Activated CD4-positive, alpha-beta memory T cell treated with anti-CD3 and anti-CD28 coated beads for 36 hours (primary cell): ENCODE results near the gene TFIP11. TPM values are rescaled to one million over a fixed set of nuclear protein-coding genes. Genes with fewer than 3 reads are reported as not detected.

Experiments
- CTCF ChIA-PET: fragments of 350-600 bp; sonication (Branson Sonifier 250); formaldehyde crosslinking; loops from one replicate; lab custom pipeline; 2021; ENCODE audit warnings: antibody characterized with exemption, inconsistent platforms; lab: Charles Lee
- POLR2A ChIA-PET: fragments of 350-600 bp; sonication (Branson Sonifier 250); formaldehyde crosslinking; loops from one replicate; lab custom pipeline; 2021; ENCODE audit warnings: antibody characterized with exemption; lab: Charles Lee
- DNase-seq: peaks from one replicate; pipeline ENCODE4 v3.0.0-alpha.2; 2020
- H3K27ac Mint-ChIP-seq: one replicate; pipeline ENCODE4 v1.8.0; 2021; ENCODE audit warnings: mixed read lengths
- H3K27me3 Mint-ChIP-seq: one replicate; pipeline ENCODE4 v1.8.0; 2021; ENCODE audit warnings: mixed read lengths
- H3K36me3 Mint-ChIP-seq: one replicate; pipeline ENCODE4 v1.8.0; 2021; ENCODE audit warnings: mixed read lengths
- H3K4me1 Mint-ChIP-seq: one replicate; pipeline ENCODE4 v1.8.0; 2021; ENCODE audit warnings: low read depth, mixed read lengths
- H3K4me3 Mint-ChIP-seq: one replicate; pipeline ENCODE4 v1.8.0; 2021; ENCODE audit warnings: mild to moderate bottlenecking, mixed read lengths
- H3K9me3 Mint-ChIP-seq: one replicate; pipeline ENCODE4 v1.8.0; 2021; ENCODE audit warnings: mixed read lengths
- intact Hi-C: fragments of 100-400 bp; cut with micrococcal nuclease; formaldehyde crosslinking; loops from one replicate; pipeline ENCODE4 v1.15.1; 2023
- total RNA-seq, 2 experiments: library from RNA; stranded (reverse); gene quantifications; one replicate each; pipeline ENCODE4 v1.2.3, GENCODE V29; 2021

TFIP11 gene
- total RNA-seq, 2 experiments from 2014 or later, result 41.1 to 43.0 TPM

DNA sequence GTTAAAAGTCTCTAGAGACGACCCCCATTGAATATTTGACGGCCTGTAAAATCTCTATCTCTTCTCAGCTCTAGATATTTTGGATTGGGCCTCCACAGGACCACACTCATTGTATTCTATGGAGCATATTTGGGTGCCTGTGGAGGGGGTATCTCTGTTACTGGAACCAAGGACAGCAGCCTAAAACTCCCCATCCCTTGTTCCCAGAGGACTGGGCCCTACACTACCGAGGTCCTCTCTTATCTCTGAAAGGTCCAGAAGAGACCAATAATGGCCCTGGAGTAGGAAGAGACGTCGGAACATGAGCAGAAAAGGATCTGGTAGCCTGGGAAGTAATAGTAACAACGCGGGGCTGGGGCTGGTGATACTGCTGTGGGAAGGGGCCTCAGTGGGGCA is 29.2 kb downstream of the TFIP11 start:
- Mint-ChIP-seq H3K4me3 (peak overlapping the region; percentile 96), H3K36me3 (peaks cover 20% of the 10 kb centered on the region)
- POLR2A ChIA-PET, result interaction anchor here (0.8 to 3.9 kb wide), 18 partner anchors 11 to 199 kb away, joined by 3 to 41 read pairs (median 4); partner anchors contain the start of genes ASPHD2, TFIP11 and TPST2

DNA sequence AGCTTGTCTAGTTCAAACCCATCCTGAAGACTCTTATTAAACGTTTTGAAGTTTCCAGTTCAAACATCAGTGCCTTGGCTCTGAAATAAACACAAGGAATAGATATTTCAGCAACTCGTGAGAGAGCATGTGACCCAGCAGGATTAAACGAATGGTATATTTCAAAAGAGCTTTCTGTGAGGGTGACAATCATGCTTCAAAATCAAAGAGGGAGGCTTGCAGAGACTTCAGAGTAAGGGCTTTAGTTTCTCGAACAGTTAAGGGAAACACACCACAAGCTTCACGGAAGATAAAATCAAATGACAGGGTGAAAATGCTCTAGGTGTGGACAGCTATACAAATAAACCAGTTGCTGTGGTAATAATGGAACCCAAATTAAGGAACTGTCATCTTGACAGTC is 30.1 kb downstream of the TFIP11 start:
- intact Hi-C loops, result loop anchor here (2.0 kb wide), 1 partner anchor 177 kb away; no protein-coding TSS in a partner anchor
- POLR2A ChIA-PET, result interaction anchor here (0.6 to 3.9 kb wide), 6 partner anchors 47 to 190 kb away, joined by 3 to 41 read pairs (median 4); partner anchors contain the start of gene ASPHD2

More for the DNA sequence above, 29.2 kb downstream of the TFIP11 start:
- Mint-ChIP-seq H3K4me1 (peaks cover 64% of the 10 kb centered on the region), H3K27ac (peak overlapping the region; percentile 92), H3K27me3 (no peaks in the 10 kb centered on the region), H3K9me3 (no peaks in the 10 kb centered on the region)
- no peak for DNase-seq
- CTCF ChIA-PET, result interaction anchor here (0.7 to 4.3 kb wide), 11 partner anchors 20 to 196 kb away, joined by 3 to 18 read pairs (median 5); no protein-coding TSS in a partner anchor
- intact Hi-C loops, result loop anchor here (1.0 to 2.0 kb wide), 4 partner anchors 29 to 189 kb away; partner anchors contain the start of genes TFIP11 and TPST2

DNA sequence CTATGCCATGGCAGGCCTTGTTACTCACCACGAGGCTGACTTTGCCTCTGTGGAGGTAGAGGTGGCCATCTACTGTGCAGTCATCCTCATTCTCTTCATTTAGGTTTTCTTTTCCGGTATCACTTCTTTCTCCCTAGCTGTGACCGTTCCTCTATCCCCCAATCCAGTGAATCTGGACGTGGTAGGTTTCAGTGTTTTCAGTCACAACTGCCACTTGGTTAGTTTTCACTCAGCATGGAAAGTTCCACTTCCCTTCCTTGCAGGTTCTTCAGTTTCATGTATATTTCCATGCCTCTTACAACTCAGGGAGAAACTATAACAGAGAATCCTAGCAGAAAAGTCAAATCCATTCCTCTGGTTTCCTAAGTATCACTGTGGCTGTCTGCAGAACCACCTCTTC is 30.6 kb downstream of the TFIP11 start:
- H3K36me3 Mint-ChIP-seq, result peaks cover 27% of the 10 kb centered on the region
- no peaks in the 10 kb centered on the region for H3K9me3 Mint-ChIP-seq
- peak; percentile 35 for DNase-seq
- H3K27ac Mint-ChIP-seq, result peak overlapping the region; percentile 92
- intact Hi-C loops, result loop anchor here (1.0 to 2.0 kb wide), 2 partner anchors 83 to 177 kb away; no protein-coding TSS in a partner anchor
- peak overlapping the region; percentile 42 for H3K4me3 Mint-ChIP-seq
- ChIA-PET POLR2A (interaction anchor here (0.6 to 3.9 kb wide), 5 partner anchors 51 to 183 kb away, joined by 3 to 41 read pairs (median 5); partner anchors contain the start of genes ASPHD2 and TPST2), CTCF (interaction anchor here (0.7 to 4.3 kb wide), 11 partner anchors 20 to 197 kb away, joined by 3 to 18 read pairs (median 5); partner anchors contain the start of gene TFIP11)
- H3K4me1 Mint-ChIP-seq, result peaks cover 76% of the 10 kb centered on the region
- no peaks in the 10 kb centered on the region for H3K27me3 Mint-ChIP-seq

More for the DNA sequence above, 30.1 kb downstream of the TFIP11 start:
- Mint-ChIP-seq H3K9me3 (no peaks in the 10 kb centered on the region), H3K27me3 (no peaks in the 10 kb centered on the region), H3K4me3 (peak overlapping the region; percentile 96), H3K4me1 (peaks cover 73% of the 10 kb centered on the region), H3K27ac (peak overlapping the region; percentile 92), H3K36me3 (peaks cover 24% of the 10 kb centered on the region)
- DNase-seq, result no peak
- CTCF ChIA-PET, result interaction anchor here (0.8 to 4.3 kb wide), 10 partner anchors 21 to 196 kb away, joined by 3 to 18 read pairs (median 5); no protein-coding TSS in a partner anchor

DNA sequence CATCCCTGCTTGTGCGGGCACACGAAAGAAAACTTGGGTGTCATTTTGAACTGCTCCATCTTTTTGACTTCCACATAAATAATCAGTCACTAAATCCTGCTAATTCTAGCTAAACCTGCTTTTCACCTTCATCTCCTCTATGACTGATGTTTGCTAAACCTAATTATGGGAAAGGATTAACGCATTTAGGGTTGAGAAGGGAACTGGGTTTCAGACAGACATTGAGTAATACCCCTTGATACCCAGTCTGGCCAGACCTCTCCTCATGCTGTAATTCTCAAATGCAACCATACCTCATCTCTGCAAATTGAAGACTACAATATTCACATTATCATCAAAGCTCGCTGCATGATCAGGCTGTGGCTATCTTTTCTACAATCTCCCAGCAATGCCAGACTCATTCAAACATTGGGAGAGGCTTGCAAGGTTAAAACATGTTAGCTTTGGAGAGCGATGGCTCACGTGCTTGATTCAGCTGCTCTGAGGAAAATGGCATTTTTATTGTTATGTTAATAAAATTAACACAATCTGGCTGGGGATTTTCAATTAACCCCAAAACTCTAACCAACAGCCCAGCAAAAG is 31.1 kb downstream of the TFIP11 start:
- ChIA-PET CTCF (interaction anchor here (0.7 to 4.3 kb wide), 9 partner anchors 20 to 192 kb away, joined by 3 to 15 read pairs (median 5); partner anchors contain the start of gene TFIP11), POLR2A (interaction anchor here (0.6 to 3.9 kb wide), 3 partner anchors 51 to 109 kb away, joined by 3 to 41 read pairs (median 3); partner anchors contain the start of genes ASPHD2 and TPST2)
- no peak for DNase-seq
- no peaks in the 10 kb centered on the region for H3K9me3 Mint-ChIP-seq
- peaks cover 76% of the 10 kb centered on the region for H3K4me1 Mint-ChIP-seq
- peaks cover 31% of the 10 kb centered on the region for H3K36me3 Mint-ChIP-seq
- intact Hi-C loops, result loop anchor here (1.0 kb wide), 1 partner anchor 83 kb away; no protein-coding TSS in a partner anchor
- peak overlapping the region; percentile 92 for H3K27ac Mint-ChIP-seq
- H3K4me3 Mint-ChIP-seq, result peak overlapping the region; percentile 42
- H3K27me3 Mint-ChIP-seq, result no peaks in the 10 kb centered on the region

DNA sequence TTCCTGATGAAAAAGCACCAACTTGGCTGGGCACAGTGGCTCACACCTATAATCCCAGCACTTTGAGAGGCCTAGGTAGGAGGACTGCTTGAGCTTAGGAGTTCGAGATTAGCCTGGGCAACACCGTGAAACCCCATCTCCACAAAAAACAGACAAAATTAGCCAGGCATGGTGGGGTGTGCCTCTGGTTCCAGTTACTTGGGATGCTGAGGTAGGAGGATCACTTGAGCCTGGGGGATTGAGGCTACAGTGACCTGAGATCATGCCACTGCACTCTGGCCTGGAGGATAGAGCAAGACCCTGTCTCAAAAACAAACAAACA is 31.7 kb downstream of the TFIP11 start:
- no peak for DNase-seq
- Mint-ChIP-seq H3K9me3 (no peaks in the 10 kb centered on the region), H3K27ac (peak overlapping the region; percentile 92), H3K4me1 (peaks cover 70% of the 10 kb centered on the region), H3K27me3 (no peaks in the 10 kb centered on the region), H3K4me3 (peak overlapping the region; percentile 42), H3K36me3 (peaks cover 31% of the 10 kb centered on the region)
- intact Hi-C loops, result no loop called here
- POLR2A ChIA-PET, result no interaction called here
- CTCF ChIA-PET, result interaction anchor here (1.7 to 4.3 kb wide), 4 partner anchors 19 to 117 kb away, joined by 5 to 15 read pairs (median 12); no protein-coding TSS in a partner anchor

DNA sequence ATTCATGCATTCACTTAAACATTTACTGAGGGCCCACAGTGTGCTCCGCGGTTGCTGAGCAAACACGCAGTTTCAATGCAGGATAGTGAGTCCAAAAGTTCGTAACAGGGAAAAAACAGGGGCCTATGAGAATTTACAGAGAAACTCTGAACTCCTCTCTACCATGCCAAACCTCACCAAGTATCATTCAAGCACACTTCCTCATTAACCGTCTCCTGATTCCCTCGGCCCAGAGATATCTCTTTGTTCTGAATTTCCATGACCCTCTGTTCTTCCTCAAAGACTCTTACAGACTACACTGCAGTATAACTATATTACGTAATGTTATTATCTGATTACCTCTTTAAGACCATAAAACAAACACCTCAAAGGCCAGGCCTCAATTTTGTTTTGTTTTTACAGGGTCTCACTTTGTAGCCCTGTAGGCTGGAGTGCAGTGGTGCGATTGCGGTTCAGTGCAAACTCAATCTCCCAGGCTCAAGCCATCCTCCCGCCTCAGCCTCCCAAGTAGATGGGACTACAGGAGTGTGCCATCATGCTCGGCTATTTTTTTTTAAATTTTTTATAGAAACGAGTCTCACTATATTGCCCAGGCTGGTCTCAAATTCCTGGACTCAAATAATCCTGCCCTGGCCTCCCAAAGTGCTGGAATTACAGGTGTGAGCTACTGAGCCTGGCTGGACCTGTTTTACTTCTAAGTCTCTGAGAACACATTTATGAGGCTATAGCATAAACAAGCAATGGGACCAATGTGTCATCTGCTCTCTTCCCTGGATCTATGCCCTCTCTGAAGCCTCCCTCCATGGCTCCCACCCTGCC is 32.3 kb downstream of the TFIP11 start:
- no peak for DNase-seq
- no peaks in the 10 kb centered on the region for H3K9me3 Mint-ChIP-seq
- H3K4me1 Mint-ChIP-seq, result peaks cover 65% of the 10 kb centered on the region
- H3K27me3 Mint-ChIP-seq, result no peaks in the 10 kb centered on the region
- ChIA-PET CTCF (interaction anchor here (0.9 to 2.0 kb wide), 7 partner anchors 18 to 193 kb away, joined by 3 to 10 read pairs (median 4); no protein-coding TSS in a partner anchor), POLR2A (no interaction called here)
- peak overlapping the region; percentile 71 for H3K4me3 Mint-ChIP-seq
- intact Hi-C loops, result loop anchor here (1.0 kb wide), 1 partner anchor 49 kb away; no protein-coding TSS in a partner anchor
- H3K27ac Mint-ChIP-seq, result peak overlapping the region; percentile 92
- H3K36me3 Mint-ChIP-seq, result peaks cover 32% of the 10 kb centered on the region

DNA sequence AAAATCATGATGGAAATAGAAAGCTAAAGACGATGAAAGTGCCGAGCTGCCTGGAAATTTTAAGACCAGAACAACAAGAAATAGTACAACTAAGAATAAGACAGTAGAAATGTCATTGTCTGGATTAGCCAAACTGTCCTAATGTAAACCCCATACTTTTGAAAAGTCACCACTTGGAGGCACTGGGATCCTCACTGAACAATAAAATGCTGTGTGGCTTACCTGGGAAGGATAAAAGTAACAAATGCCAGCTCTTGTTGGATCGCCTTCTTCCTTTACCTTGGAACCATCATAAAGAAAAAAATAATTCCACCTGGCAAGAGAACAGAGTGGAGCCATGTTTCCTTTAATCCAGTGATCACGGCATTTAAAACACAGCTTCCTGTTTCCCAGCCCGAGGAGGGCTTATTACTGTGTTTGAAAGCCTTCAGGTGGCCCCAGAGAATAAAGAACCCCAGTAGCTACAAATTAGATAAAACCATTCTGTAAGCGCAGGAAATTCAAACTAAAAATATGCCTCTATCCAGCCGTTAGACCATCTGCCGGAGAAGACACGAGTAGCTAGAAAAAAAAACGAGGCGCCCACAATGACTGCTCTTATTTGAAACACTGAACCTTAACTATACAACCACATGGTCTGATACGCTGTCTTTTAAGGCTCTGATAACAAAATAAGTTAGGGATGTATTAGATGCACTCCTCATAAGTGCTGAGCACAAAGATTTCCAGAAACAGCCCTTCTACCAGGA is 33.1 kb downstream of the TFIP11 start:
- peak overlapping the region; percentile 68 for H3K27ac Mint-ChIP-seq
- ChIA-PET POLR2A (interaction anchor here (0.6 kb wide), 1 partner anchor 28 kb away, joined by 3 read pairs; no protein-coding TSS in a partner anchor), CTCF (interaction anchor here (0.9 to 1.5 kb wide), 10 partner anchors 19 to 194 kb away, joined by 3 to 8 read pairs (median 4); partner anchors contain the start of genes MIAT and TFIP11)
- no peaks in the 10 kb centered on the region for H3K27me3 Mint-ChIP-seq
- intact Hi-C loops, result loop anchor here (1.0 kb wide), 1 partner anchor 48 kb away; no protein-coding TSS in a partner anchor
- peaks cover 63% of the 10 kb centered on the region for H3K4me1 Mint-ChIP-seq
- H3K9me3 Mint-ChIP-seq, result no peaks in the 10 kb centered on the region
- H3K4me3 Mint-ChIP-seq, result peak overlapping the region; percentile 71
- H3K36me3 Mint-ChIP-seq, result peaks cover 37% of the 10 kb centered on the region
- DNase-seq, result no peak

DNA sequence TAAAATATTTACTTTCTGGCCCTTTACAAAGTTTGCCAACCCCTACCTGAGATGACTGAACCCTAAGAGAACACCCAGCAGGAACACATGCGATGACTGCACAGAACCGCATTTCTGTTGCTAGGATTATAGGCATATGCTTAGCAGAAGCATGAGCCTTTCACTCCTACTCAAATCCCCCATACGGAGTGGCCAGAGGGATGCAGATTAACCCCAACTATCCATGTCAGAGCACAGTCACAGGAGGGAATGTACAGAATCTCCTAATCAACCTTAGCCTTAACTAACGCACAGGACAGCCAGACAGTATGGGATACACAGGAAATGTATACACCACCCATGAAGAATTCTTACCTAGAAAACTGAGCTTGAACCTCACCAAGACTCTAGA is 34.9 kb downstream of the TFIP11 start:
- ChIA-PET POLR2A (no interaction called here), CTCF (interaction anchor here (0.8 kb wide), 1 partner anchor 180 kb away, joined by 3 read pairs; the partner anchor contains the start of gene MIAT)
- DNase-seq, result no peak
- Mint-ChIP-seq H3K27me3 (no peaks in the 10 kb centered on the region), H3K36me3 (peaks cover 50% of the 10 kb centered on the region), H3K27ac (peak overlapping the region; percentile 47), H3K4me1 (peaks cover 55% of the 10 kb centered on the region), H3K4me3 (no peak overlapping the region), H3K9me3 (no peaks in the 10 kb centered on the region)
- intact Hi-C loops, result no loop called here

DNA sequence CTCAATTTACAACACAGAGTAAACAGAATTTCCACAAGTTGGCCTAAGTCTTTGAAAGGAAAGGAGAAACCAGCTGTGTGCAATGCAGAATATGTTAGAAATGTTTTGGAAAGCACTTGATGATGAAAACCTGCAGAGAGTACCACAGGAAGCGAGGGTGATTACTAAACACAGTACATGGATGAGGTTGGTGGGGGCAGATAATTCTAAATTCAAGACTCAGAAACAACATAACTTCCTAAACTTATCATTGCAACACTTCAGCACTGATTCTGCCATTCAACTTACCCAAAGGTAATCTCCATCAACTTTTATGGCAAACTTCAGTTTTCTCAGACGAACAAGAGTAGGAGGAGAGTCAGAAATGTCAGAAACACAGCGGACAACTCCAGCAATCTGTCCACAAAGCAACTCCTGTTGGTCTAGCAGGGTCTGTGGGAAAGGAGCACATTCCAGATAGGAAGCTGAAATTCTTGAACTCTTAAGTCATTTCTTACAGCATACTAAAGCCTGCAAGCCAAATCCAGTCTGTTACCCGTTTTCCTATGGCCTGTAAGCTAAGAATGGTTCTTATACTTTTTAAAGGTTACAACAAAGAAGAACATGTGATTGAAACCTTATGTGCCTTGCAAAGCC is 35.5 kb downstream of the TFIP11 start:
- no peak overlapping the region for H3K27ac Mint-ChIP-seq
- H3K27me3 Mint-ChIP-seq, result no peaks in the 10 kb centered on the region
- no peaks in the 10 kb centered on the region for H3K9me3 Mint-ChIP-seq
- DNase-seq, result no peak
- H3K4me3 Mint-ChIP-seq, result no peak overlapping the region
- POLR2A ChIA-PET, result interaction anchor here (0.7 to 1.2 kb wide), 2 partner anchors 196 to 1400 kb away, joined by 4 to 6 read pairs; no protein-coding TSS in a partner anchor
- H3K4me1 Mint-ChIP-seq, result peaks cover 50% of the 10 kb centered on the region
- intact Hi-C loops, result no loop called here
- peaks cover 55% of the 10 kb centered on the region for H3K36me3 Mint-ChIP-seq
- CTCF ChIA-PET, result interaction anchor here (0.6 to 0.8 kb wide), 2 partner anchors 18 to 180 kb away, joined by 3 read pairs; partner anchors contain the start of gene MIAT

DNA sequence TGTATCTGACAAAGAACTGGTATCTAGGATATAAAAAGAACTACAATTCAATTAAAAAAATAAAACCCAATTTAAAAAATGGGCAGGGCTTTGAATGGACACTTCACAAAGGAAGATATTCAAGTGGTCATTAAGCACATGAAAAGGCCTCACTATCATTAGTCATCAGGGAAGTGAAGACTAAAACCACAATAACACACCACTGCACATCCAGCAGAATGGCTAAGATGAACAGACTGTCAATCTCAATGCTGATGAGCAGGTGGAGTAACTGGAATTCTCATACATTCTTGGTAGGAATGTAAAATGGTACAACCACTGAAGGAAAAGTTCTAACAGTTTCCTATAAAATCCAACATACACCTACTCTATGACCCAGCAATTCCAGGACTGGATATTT is 37.6 kb downstream of the TFIP11 start:
- peaks cover 59% of the 10 kb centered on the region for H3K36me3 Mint-ChIP-seq
- intact Hi-C loops, result no loop called here
- H3K27ac Mint-ChIP-seq, result no peak overlapping the region
- no peaks in the 10 kb centered on the region for H3K27me3 Mint-ChIP-seq
- H3K9me3 Mint-ChIP-seq, result no peaks in the 10 kb centered on the region
- no peak overlapping the region for H3K4me3 Mint-ChIP-seq
- ChIA-PET POLR2A (no interaction called here), CTCF (interaction anchor here (0.9 kb wide), 1 partner anchor 110 kb away, joined by 3 read pairs; no protein-coding TSS in a partner anchor)
- DNase-seq, result no peak
- H3K4me1 Mint-ChIP-seq, result peaks cover 30% of the 10 kb centered on the region
